HepG2 (cell line): ENCODE results near the gene TCEANC. TPM values are rescaled to one million over a fixed set of nuclear protein-coding genes. Genes with fewer than 3 reads are reported as not detected.

Source experiments
- CENPT ChIP-seq: sonication (generic); formaldehyde crosslinking; IDR thresholded peaks from 2 replicates; pipeline ENCODE4 v1.8.0; 2022; ENCODE audit warnings: low read depth, mild to moderate bottlenecking, moderate library complexity, missing genetic modification reagents
- MEF2D ChIP-seq: sonication (generic); formaldehyde crosslinking; IDR thresholded peaks from 2 replicates; pipeline ENCODE4 v1.5.1; 2020; ENCODE audit warnings: mild to moderate bottlenecking, missing genetic modification reagents
- PTBP1 ChIP-seq: fragments of 200-400 bp; formaldehyde crosslinking; IDR thresholded peaks from 2 replicates; pipeline ENCODE4 v1.6.1; 2018; ENCODE audit warnings: low read length, low read depth; ENCODE audit not compliant: poor library complexity, severe bottlenecking
- RBM39 ChIP-seq: fragments of 200-400 bp; formaldehyde crosslinking; IDR thresholded peaks from one replicate; pipeline ENCODE4 v1.6.1; 2018; ENCODE audit warnings: antibody characterized with exemption, mild to moderate bottlenecking, low read depth, low read length; ENCODE audit not compliant: poor library complexity, severe bottlenecking
- RFX1 ChIP-seq: fragments of 450-650 bp; IDR thresholded peaks from 2 replicates; pipeline ENCODE4 v1.6.1; 2017
- SKIL ChIP-seq: sonication (generic); formaldehyde crosslinking; IDR thresholded peaks from 2 replicates; pipeline ENCODE4 v1.8.0; 2022; ENCODE audit warnings: missing genetic modification reagents, mild to moderate bottlenecking, moderate library complexity, borderline replicate concordance
- TMF1 ChIP-seq: sonication (generic); formaldehyde crosslinking; IDR thresholded peaks from 2 replicates; pipeline ENCODE4 v1.8.1; 2022; ENCODE audit warnings: low read depth, missing genetic modification reagents
- YY1 ChIP-seq: IDR thresholded peaks from 2 replicates; pipeline ENCODE4 v1.6.1; 2011; ENCODE audit warnings: low read length, low read depth, moderate library complexity, mild to moderate bottlenecking; ENCODE audit not compliant: insufficient read depth, insufficient replicate concordance
- ZFP91 ChIP-seq: sonication (generic); formaldehyde crosslinking; IDR thresholded peaks from 2 replicates; pipeline ENCODE4 v1.9.0; 2022; ENCODE audit warnings: missing genetic modification reagents, mild to moderate bottlenecking, borderline replicate concordance
- ZKSCAN5 ChIP-seq: sonication (generic); formaldehyde crosslinking; IDR thresholded peaks from 2 replicates; pipeline ENCODE4 v1.5.1; 2020; ENCODE audit warnings: mild to moderate bottlenecking, missing genetic modification reagents
- ZNF275 ChIP-seq: sonication (generic); formaldehyde crosslinking; IDR thresholded peaks from 2 replicates; pipeline ENCODE4 v1.8.0; 2022; ENCODE audit warnings: missing genetic modification reagents, mild to moderate bottlenecking, inconsistent platforms, borderline replicate concordance
- ZNF572 ChIP-seq: sonication (generic); formaldehyde crosslinking; IDR thresholded peaks from 2 replicates; pipeline ENCODE4 v1.5.1; 2020; ENCODE audit warnings: mild to moderate bottlenecking, missing genetic modification reagents
- polyA plus RNA-seq, 8 experiments: library from polyadenylated mRNA; depleted of rRNA in 3 of 8; stranded (reverse) in 7 of 8; unstranded in 1 of 8; fragments of >200 nt; fragmentation: Illumina TruSeq in 4 of 8; extraction: Trizol in 4 of 8; gene quantifications; 2 replicates each; pipeline versions ENCODE4 v1.2.1 to v1.2.3, GENCODE V29; 2011 to 2016; ENCODE audit warnings: low read depth in 4 of 8, missing spikeins in 1 of 8, mixed read lengths in 1 of 8; ENCODE audit not compliant: insufficient read depth in 1 of 8
- total RNA-seq, 5 experiments: library from RNA; depleted of rRNA; stranded (reverse); fragments of >200 nt; fragmentation: Illumina TruSeq; extraction: Trizol; gene quantifications; 2 replicates each; pipeline ENCODE4 v1.2.3, GENCODE V29; 2016; ENCODE audit warnings: low read depth in 1 of 5
- TF ChIP-seq, protein P1 (sequence below): IDR thresholded peaks from 2 replicates; pipeline ENCODE4 v1.6.1; 2016; ENCODE audit warnings: missing biosample characterization, missing genetic modification reagents, low read depth
- TF ChIP-seq, protein P2 (sequence below), 2 experiments: sonication (generic) in 1 of 2; formaldehyde crosslinking in 1 of 2; IDR thresholded peaks; 2 replicates each; pipeline versions ENCODE4 v1.6.1 to v1.9.0; 2014 to 2022; ENCODE audit warnings: antibody characterized with exemption in 1 of 2, borderline replicate concordance in 1 of 2, inconsistent platforms in 1 of 2, low read depth in 1 of 2, missing genetic modification reagents in 1 of 2

TCEANC gene
- total and polyA plus RNA-seq, 2 of the 13 experiments (the other 11 are each of a cell fraction or from before 2014, with no cell fraction given), result 0.51 to 0.97 TPM

DNA sequence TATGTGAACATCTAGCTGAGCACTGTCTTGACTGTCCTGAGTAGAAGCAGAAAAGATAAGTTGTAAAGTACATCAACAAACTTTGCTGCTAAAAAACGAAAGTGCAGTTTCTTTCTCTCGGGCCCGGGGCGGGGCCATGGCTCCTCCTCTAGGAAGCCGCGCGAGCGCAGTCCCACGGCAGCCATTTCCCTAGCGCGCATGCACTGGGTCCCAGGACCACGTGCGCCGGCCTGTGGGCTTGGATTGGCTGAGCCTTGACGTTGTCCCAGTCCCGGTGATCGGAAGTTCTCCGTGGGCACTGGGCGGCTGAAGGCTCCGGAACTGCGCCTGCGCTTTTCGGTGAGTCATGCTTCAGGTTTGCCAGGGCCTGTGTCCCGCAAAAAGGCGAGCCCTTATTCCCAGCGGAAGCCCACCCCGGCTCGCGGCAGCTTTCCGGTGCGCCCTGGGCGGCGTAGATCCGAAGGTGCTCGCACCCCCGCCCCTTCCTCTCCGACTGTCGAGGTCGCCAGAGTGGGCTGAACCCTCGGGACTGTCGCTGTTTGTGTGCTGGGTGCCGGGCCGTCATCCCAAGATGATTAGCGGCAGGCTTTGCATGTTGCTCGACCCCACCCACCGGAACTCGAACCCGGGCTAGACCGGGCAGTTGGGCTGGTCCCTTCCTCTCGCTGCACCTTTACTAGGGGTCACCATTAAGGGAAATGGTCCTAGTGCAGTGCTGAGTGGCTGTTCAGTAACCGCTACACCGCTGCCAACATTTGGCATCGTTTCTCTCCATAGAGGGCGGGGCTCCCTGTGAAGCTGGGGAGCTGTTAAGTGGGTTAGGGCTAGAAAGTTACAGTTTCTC lies at the start of gene TCEANC (continued):
- no peak for TF ChIP-seq ZNF572 (CRISPR knock-in tag)
- TF ChIP-seq, protein P1, sequence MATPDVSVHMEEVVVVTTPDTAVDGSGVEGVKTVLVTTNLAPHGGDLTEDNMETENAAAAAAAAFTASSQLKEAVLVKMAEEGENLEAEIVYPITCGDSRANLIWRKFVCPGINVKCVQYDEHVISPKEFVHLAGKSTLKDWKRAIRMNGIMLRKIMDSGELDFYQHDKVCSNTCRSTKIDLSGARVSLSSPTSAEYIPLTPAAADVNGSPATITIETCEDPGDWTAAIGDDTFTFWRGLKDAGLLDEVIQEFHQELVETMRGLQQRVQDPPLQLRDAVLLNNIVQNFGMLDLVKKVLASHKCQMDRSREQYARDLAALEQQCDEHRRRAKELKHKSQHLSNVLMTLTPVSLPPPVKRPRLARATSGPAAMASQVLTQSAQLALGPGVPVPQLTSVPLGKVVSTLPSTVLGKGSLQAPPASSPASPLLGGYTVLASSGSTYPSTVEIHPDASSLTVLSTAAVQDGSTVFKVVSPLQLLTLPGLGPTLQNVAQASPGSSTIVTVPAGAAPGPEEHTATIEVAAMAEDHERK (CRISPR knock-in tag), result no peak
- TF ChIP-seq ZFP91 (CRISPR knock-in tag), result peak; percentile 63; the same call in 1 of the 2 replicates
- TF ChIP-seq CENPT (CRISPR knock-in tag), result no peak
- TF ChIP-seq MEF2D (CRISPR knock-in tag), result 0 out of 2 replicates have a peak, but pooled peaks have one; percentile 23
- no peak for TF ChIP-seq TMF1 (CRISPR knock-in tag)
- TF ChIP-seq, protein P2, sequence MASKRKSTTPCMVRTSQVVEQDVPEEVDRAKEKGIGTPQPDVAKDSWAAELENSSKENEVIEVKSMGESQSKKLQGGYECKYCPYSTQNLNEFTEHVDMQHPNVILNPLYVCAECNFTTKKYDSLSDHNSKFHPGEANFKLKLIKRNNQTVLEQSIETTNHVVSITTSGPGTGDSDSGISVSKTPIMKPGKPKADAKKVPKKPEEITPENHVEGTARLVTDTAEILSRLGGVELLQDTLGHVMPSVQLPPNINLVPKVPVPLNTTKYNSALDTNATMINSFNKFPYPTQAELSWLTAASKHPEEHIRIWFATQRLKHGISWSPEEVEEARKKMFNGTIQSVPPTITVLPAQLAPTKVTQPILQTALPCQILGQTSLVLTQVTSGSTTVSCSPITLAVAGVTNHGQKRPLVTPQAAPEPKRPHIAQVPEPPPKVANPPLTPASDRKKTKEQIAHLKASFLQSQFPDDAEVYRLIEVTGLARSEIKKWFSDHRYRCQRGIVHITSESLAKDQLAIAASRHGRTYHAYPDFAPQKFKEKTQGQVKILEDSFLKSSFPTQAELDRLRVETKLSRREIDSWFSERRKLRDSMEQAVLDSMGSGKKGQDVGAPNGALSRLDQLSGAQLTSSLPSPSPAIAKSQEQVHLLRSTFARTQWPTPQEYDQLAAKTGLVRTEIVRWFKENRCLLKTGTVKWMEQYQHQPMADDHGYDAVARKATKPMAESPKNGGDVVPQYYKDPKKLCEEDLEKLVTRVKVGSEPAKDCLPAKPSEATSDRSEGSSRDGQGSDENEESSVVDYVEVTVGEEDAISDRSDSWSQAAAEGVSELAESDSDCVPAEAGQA (IDR thresholded peaks at IDR 0.05; ENCODE audit: low read depth), result no peak
- TF ChIP-seq, protein P2 (CRISPR knock-in tag; IDR thresholded peaks at IDR 0.05; ENCODE audit: borderline replicate concordance), result no peak
- TF ChIP-seq ZKSCAN5 (CRISPR knock-in tag), result no peak
- TF ChIP-seq PTBP1, result no peak
- TF ChIP-seq RBM39, result no peak
- TF ChIP-seq RFX1, result no peak
- TF ChIP-seq SKIL (CRISPR knock-in tag), result no peak
- peak; percentile 87 for TF ChIP-seq YY1
- no peak for TF ChIP-seq ZNF275 (CRISPR knock-in tag)
